C4-2B (cell line): Measurements from ENCODE around the gene DLG2.

Source experiments
- CTCF ChIP-seq: fragments of 450-650 bp; conservative IDR thresholded peaks from 2 replicates; pipeline ENCODE4 v1.5.1; 2017; ENCODE audit warnings: mild to moderate bottlenecking
- ZFX ChIP-seq: fragments of 450-650 bp; IDR thresholded peaks from 2 replicates; pipeline ENCODE4 v1.6.1; 2017

- no peak for TF ChIP-seq CTCF
- TF ChIP-seq ZFX, result no peak
Measured at GRCh38 chr11:83823461-83824025, 1803.6 kb downstream of the DLG2 start.
